ENCODE measurements around the gene GUCY1A2.
A peak's percentile ranks its signal among the peaks of the same experiment; 100 is the strongest.
"Not testable (repeated sequence)": the region's sequence is repeated elsewhere in the genome, so short reads cannot be mapped to it uniquely, and the experiment has no call there.

The GUCY1A2 gene

GRCh38 chr11:107018219-107018901 is at the start of gene GUCY1A2:
GUCY1A2 (minus strand) TSS chr11:107018476; CDS start chr11:107018055, 421 bp downstream.
- DNase-seq (ENCODE audit: low spot score) = peak; percentile 72

GRCh38 chr11:107054391-107054790 is 36.1 kb upstream of the GUCY1A2 start:
- no peak for DNase-seq (ENCODE audit: low spot score)

- not testable (repeated sequence) for DNase-seq (ENCODE audit: low spot score)
Measured at GRCh38 chr11:107051332-107051731, 33.1 kb upstream of the GUCY1A2 start.

- not testable (repeated sequence) for DNase-seq (ENCODE audit: low spot score)
Measured at GRCh38 chr11:107050899-107051298, 32.6 kb upstream of the GUCY1A2 start.

GRCh38 chr11:107050121-107050520 is 31.8 kb upstream of the GUCY1A2 start:
- no peak for DNase-seq (ENCODE audit: low spot score)

- DNase-seq (ENCODE audit: low spot score) = no peak
Measured at GRCh38 chr11:107044503-107044902, 26.2 kb upstream of the GUCY1A2 start.

- DNase-seq (ENCODE audit: low spot score) = no peak
Measured at GRCh38 chr11:107043242-107044006, 25.1 kb upstream of the GUCY1A2 start.

GRCh38 chr11:107042748-107043147 is 24.5 kb upstream of the GUCY1A2 start:
- DNase-seq (ENCODE audit: low spot score) = no peak

GRCh38 chr11:107041088-107041444 is 22.8 kb upstream of the GUCY1A2 start:
- no peak for DNase-seq (ENCODE audit: low spot score)

- DNase-seq (ENCODE audit: low spot score) = no peak
Measured at GRCh38 chr11:107040433-107041087, 22.3 kb upstream of the GUCY1A2 start.

- DNase-seq (ENCODE audit: low spot score) = no peak
Measured at GRCh38 chr11:107025673-107026072, 7.4 kb upstream of the GUCY1A2 start.

GRCh38 chr11:107020594-107020993 is 2.3 kb upstream of the GUCY1A2 start:
- DNase-seq (ENCODE audit: low spot score) = no peak

- DNase-seq (ENCODE audit: low spot score) = peak; percentile 73
Measured at GRCh38 chr11:107018902-107019493, 722 bp upstream of the GUCY1A2 start.

- peak; percentile 57 for DNase-seq (ENCODE audit: low spot score)
Measured at GRCh38 chr11:107017433-107018218, 650 bp downstream of the GUCY1A2 start.

- peak; percentile 36 for DNase-seq (ENCODE audit: low spot score)
Measured at GRCh38 chr11:107017104-107017432, 1.2 kb downstream of the GUCY1A2 start.

GRCh38 chr11:107014871-107015270 is 3.4 kb downstream of the GUCY1A2 start:
- no peak for DNase-seq (ENCODE audit: low spot score)

- DNase-seq (ENCODE audit: low spot score) = no peak
Measured at GRCh38 chr11:107011977-107012376, 6.3 kb downstream of the GUCY1A2 start.

GRCh38 chr11:107009190-107009589 is 9.1 kb downstream of the GUCY1A2 start:
- DNase-seq (ENCODE audit: low spot score) = no peak

GRCh38 chr11:107006076-107006833 is 12.0 kb downstream of the GUCY1A2 start:
- no peak for DNase-seq (ENCODE audit: low spot score)

- no peak for DNase-seq (ENCODE audit: low spot score)
Measured at GRCh38 chr11:106999196-106999595, 19.1 kb downstream of the GUCY1A2 start.

GRCh38 chr11:106998916-106999188 is 19.4 kb downstream of the GUCY1A2 start:
- no peak for DNase-seq (ENCODE audit: low spot score)
